ENCODE data around the gene CAVIN4.
A peak's percentile ranks its signal among the peaks of the same experiment; 100 is the strongest.

Gene CAVIN4

GRCh38 chr9:100591139-100591538 is 13.3 kb downstream of the CAVIN4 start:
- DNase-seq = no peak

- DNase-seq = no peak
Measured at GRCh38 chr9:100591639-100592412, 13.9 kb downstream of the CAVIN4 start.

DNA sequence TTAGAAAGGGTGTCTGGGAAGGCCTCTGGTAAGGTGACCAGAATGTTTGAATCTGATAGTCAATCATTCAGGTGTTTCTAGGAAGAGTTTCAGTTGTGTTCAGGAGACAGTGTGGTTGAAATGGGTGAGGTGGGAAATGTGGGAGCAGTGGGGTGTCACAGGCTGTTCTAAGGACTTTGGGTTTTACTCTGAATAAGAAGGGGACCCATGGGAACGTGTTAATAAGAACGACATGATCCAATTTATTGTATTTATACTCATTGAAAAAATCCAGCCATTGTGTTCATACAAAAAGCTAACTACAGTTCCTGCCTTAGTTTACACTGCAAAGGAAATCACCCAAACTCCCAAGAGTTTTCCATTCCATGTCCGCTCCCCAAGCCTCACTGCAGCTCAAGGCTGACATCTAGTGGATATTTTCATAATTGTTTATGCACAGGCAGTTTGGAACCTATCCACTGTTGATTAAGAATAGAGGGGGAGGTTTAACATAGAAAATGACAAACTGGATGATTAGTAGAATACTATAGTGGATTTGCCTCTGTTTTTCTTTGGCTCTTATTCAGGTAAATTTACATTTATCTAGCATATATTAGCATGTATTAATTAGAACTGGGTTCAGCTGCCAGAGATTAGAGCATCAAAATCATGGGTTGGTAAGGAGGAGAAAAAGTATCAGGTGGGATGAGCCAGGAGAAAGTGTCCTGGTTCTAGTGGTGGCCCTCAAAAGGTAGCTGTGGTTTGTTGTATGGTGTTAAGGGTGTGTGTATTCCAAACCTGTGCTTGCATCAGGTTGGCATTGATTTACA is 17.7 kb downstream of the CAVIN4 start:
- peak in 2 of 5 experiments; percentile 6 to 24 for DNase-seq

- no peak for DNase-seq
Measured at GRCh38 chr9:100597236-100597635, 19.4 kb downstream of the CAVIN4 start.

- DNase-seq = peak; percentile 60 to 76 (median 73)
Measured at GRCh38 chr9:100598641-100599145, 20.8 kb downstream of the CAVIN4 start.

DNA sequence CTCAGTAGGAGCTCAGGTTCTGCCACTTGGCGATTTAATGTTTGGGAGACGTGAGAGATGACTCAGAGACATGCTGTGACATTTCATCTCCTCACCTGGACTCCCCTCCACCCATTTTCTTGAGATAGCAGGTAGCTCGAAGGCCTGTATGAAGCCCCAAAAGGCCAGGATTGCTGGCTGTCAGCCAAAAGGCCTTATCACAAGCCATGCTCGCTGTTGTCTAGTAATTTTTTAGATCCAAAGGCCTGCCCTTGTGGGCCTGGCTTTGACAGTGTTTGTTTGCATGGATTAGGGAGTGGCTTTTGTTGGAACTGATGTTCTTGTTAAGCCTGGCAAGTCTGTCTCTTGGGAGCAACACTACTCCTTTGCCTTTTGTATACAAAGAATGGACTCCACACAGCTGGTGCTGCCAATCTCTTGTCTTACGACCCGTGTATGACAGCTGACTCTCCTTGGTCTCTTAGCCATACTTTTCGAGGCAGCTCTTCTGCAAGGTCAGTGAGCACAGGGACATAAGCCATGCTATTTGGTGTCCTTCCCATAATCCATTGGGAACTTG is 22.7 kb downstream of the CAVIN4 start:
- DNase-seq = no peak

DNA sequence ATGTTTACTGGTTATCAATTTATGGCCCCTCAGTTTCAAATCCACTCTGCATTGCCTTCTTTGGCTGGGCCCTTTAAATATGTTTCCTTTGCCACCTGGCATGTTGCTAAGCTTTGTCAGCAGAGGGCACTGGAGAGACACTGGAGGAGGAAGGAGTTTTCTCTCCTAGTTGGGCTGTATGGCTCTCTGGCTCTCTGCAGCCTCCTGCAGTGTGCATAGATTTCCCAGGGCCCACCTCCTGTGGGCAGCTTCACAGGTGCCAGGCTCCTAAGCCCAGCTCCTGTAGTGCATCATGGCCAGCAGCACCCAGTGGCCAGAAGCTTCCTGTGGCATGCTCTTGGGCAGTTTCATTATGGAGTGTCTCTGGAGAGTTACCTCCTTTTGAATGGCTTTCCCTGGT is 23.3 kb downstream of the CAVIN4 start:
- DNase-seq = peak in 3 of 5 experiments; percentile 5 to 58 (median 6)

GRCh38 chr9:100602342-100602801 is 24.5 kb downstream of the CAVIN4 start:
- DNase-seq = no peak

- DNase-seq = no peak
Measured at GRCh38 chr9:100605405-100605804, 27.5 kb downstream of the CAVIN4 start.

DNA sequence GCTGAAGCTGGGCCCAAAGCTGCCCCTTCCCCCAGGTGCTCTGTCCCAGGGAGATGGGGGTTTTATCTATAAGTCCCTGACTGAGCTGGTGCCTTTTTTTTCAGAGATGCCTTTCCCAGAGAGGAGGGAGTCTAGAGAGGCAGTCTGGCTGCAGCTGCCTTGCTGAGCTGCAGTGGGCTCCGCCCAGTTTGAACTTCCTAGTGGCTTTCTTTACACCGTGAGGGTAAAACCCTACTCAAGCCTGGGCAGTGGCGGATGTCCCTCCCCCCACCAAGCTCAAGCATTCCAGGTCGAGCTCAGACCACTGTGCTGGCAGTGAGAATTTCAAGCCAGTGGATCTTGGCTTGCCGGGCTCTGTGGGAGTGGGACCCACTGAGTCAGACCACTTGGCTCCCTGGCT is 41.3 kb downstream of the CAVIN4 start:
- DNase-seq = no peak

DNA sequence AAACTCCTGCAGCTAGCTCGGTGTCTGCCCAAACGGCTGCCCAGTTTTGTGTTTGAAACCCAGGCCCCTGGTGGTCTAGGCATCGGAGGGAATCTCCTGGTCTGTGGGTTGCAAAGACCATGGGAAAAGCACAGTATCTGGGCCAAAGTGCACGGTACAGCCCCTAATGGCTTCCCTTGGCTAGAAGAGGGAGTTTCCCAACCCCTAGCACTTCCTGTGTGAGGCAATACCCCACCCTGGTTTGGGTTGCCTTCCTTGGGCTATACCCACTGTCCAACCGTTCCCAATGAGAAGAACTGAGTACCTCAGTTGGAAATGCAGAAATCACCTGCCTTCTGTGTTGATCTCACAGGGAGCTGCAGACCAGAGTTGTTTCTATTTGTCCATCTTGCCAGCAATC is 41.8 kb downstream of the CAVIN4 start:
- DNase-seq = no peak

DNA sequence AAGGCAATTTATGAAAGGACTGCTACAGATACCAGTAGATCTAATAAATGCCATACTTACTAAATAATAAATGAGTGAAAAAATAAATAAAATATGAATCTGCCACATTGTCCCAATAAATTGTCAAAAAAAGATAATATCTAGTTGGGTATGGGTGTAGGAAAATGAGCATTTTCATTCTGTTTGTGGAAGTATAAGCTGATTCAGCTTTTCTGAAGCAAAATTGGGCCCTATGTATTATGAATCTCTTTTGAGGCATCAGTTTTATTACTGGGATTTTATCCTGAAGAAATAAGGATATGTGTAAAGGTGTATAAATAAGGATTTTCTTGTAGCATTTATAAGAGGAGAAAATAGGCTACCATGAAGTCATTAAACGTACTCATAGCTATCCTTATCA is 46.1 kb downstream of the CAVIN4 start:
- DNase-seq = no peak

GRCh38 chr9:100626949-100627348 is 49.1 kb downstream of the CAVIN4 start:
- DNase-seq = no peak

DNA sequence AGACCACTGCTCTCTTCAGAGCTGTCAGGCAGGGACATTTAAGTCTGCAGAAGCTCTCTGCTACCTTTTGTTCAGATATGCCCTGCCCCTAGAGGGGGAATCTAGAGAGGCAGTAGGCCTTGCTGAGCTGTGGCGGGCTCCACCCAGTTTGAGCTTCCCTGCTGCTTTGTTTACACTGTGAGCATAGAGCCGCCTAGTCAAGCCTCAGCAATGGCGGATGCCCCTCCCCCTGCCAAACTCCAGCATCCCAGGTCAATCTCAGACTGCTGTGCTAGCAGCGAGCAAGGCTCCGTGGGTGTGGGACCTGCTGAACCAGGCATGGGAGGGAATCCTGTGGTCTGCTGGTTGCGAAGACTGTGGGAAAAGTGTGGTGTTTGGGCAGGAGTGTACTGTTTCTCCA is 59.9 kb downstream of the CAVIN4 start:
- DNase-seq = no peak
